ENCODE data around the gene FADS2.
A peak's percentile ranks its signal among the peaks of the same experiment; 100 is the strongest.

FADS2 gene

GRCh38 chr11:61820174-61820573 is 7.9 kb upstream of the FADS2 start:
- no peak for DNase-seq (ENCODE audit: low spot score)

- DNase-seq (ENCODE audit: low spot score) = peak; percentile 63
Measured at GRCh38 chr11:61826930-61827570, 1.1 kb upstream of the FADS2 start.

GRCh38 chr11:61828379-61828628 is 204 bp downstream of the FADS2 start:
- DNase-seq (ENCODE audit: low spot score) = no peak

- peak; percentile 54 for DNase-seq (ENCODE audit: low spot score)
Measured at GRCh38 chr11:61828629-61829407, 718 bp downstream of the FADS2 start.

DNA sequence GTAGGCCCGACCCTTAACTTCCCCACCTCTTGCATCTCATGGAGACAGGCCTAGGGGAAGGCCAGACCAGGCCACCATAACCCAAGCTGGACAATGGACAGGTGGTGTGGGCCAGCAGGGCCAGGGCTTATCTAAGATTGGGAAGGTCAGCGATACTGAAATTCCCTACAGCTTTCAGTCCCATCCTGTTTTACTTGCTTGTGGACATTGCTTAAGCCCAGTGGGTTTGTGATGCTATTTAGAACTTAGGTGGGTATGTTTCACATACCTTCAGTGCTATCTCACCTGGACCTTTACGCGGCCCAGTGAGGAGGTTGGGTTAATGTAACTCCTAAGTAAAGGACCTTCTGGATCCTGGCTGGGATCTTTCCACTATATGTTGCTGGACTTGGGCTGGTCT is 1.7 kb downstream of the FADS2 start:
- DNase-seq (ENCODE audit: low spot score) = no peak

- no peak for DNase-seq (ENCODE audit: low spot score)
Measured at GRCh38 chr11:61830237-61831105, 2.4 kb downstream of the FADS2 start.

GRCh38 chr11:61832207-61832606 is 4.1 kb downstream of the FADS2 start:
- no peak for DNase-seq (ENCODE audit: low spot score)

GRCh38 chr11:61832754-61833153 is 4.7 kb downstream of the FADS2 start:
- no peak for DNase-seq (ENCODE audit: low spot score)

GRCh38 chr11:61833471-61833870 is 5.4 kb downstream of the FADS2 start:
- DNase-seq (ENCODE audit: low spot score) = no peak

DNA sequence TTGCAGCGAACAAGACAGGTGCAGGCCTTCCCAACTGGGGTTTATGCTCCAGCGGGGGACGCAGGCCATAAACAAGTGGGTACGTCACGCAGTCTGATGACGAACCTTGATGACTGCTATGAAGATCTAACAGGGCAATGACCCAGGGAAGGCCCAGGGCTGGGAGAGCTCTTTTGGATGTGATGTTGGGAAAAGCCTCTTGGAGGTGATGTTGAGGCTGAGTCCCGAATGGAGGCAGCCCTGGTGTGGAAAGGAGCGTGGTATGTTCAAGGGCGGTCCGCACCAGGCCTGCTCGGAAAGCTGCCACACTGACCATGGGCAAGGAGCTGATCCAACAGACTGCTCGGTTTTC is 5.8 kb downstream of the FADS2 start:
- no peak for DNase-seq (ENCODE audit: low spot score)

DNA sequence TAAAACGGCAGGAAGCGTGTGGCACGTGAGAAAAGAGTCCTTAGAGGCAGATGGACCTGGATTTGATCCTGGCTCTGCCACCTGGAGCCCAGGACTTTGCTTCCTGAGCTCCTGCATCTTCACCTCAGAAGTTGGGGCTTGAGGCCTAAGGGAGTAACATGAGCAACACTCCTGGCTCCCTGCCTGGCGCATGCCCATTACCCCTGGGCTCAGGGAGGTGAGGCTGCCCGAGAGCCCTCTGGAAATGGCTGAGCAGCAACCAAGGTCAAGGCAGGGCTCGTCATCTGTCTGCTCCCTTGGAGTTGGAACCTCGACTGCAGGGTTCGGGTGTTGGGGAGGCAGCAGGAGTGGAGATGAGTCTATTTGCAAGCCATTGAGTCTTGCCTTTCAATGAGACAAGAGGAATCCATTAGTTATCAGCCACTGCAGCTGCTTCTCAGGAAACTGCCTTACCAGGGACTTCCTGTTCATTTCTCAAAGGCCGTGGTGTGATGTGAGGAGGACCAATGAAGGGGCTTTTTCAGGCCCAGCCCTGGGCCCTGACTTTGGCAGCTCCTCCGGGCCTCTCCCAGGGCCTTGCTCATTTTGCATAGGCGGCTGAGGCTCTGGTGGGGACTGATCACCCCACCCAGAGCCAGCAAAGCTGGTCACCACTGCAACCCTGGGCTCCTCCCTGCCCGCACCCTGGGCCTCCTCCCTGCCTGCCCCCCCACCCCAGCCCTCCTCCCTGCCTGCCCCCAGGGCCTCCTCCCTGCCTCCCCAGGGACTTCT is 6.4 kb downstream of the FADS2 start:
- DNase-seq (ENCODE audit: low spot score) = no peak

DNA sequence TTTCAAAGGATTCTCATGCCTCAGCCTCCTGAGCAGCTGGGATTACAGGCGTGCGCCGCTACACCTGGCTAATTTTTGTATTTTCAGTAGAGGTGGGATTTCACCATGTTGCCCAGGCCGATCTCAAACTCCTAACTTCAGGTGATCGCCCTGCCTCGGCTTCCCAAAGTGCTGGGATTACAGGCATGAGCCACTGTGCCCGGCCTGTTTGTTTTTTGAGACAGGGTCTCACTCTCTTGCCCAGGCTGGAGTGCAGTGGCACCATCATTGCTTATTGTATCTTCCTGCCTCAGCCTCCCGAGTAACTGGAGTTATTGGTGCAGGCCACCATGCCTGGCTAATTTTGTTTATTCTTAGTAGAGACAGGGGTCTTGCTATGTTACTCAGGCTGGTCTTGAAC is 8.1 kb downstream of the FADS2 start:
- no peak for DNase-seq (ENCODE audit: low spot score)

- DNase-seq (ENCODE audit: low spot score) = no peak
Measured at GRCh38 chr11:61837411-61838005, 9.4 kb downstream of the FADS2 start.

- no peak for DNase-seq (ENCODE audit: low spot score)
Measured at GRCh38 chr11:61838501-61838900, 10.4 kb downstream of the FADS2 start.

DNA sequence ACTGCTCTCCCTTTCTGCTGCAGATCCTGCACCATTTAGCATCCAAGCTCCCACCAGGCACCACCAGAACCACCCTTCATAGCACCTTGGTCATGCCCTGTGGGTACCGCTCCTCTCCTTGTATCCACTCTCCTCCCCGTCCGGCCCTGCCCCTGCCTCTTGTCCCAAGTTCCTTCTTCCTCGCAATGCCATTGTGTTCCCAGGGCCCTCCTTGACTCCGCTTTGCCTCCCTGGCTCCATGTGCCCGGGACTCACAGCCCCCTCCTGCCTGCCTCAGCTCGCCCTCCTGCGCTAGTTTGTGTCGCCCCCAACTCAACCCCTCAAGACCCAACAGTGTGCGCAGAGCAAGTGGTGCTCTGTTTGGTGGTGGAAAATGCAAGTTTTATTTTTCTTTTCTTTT is 10.8 kb downstream of the FADS2 start:
- DNase-seq (ENCODE audit: low spot score) = no peak

DNA sequence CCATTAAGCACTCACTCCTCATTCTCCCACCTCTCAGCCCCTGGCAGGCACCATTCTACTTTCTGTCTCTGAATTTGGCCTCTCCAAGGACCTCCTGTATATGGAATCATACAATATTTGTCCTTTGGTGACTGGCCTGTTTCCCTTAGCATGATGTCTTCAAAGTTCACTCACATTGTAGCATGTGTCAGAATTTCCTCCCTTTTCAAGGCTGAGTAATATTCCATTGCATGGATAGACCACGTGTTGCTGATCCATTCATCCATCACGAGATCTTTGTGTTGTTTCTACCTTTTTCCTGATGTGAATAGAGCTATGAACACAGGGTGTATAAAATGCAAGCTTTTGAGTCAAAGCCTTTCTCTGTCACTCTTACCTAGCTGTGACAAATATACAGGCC is 11.6 kb downstream of the FADS2 start:
- no peak for DNase-seq (ENCODE audit: low spot score)

- no peak for DNase-seq (ENCODE audit: low spot score)
Measured at GRCh38 chr11:61840371-61840770, 12.3 kb downstream of the FADS2 start.

- no peak for DNase-seq (ENCODE audit: low spot score)
Measured at GRCh38 chr11:61841636-61842527, 13.8 kb downstream of the FADS2 start.

GRCh38 chr11:61842528-61842820 is 14.4 kb downstream of the FADS2 start:
- DNase-seq (ENCODE audit: low spot score) = no peak

- no peak for DNase-seq (ENCODE audit: low spot score)
Measured at GRCh38 chr11:61844909-61845565, 16.9 kb downstream of the FADS2 start.
